Stimulated activated naive CD8-positive, alpha-beta T cell treated with anti-CD3 and anti-CD28 coated beads, Interleukin-15, amount 100 ng/mL, for 72 hours (primary cell): Measurements from ENCODE around the gene YY1.
"Not testable (repeated sequence)": the region's sequence is repeated elsewhere in the genome, so short reads cannot be mapped to it uniquely, and the experiment has no call there.

Experiments
- ATAC-seq: fragments of 150-1000 bp; cut with Tn5 transposase; 2 replicates; pipeline ENCODE4 v1.10.0; 2021; ENCODE audit warnings: mild to moderate bottlenecking, moderate library complexity
- DNase-seq, 2 donors: peaks; one replicate each; pipeline ENCODE4 v3.0.0; 2021 to 2022
- H3K27ac Mint-ChIP-seq, 2 donors: one replicate each; pipeline ENCODE4 v1.8.0; 2022; ENCODE audit warnings: mild to moderate bottlenecking in 2 of 2, mixed read lengths in 2 of 2, moderate library complexity in 2 of 2
- H3K27me3 Mint-ChIP-seq: one replicate; pipeline ENCODE4 v1.8.0; 2022; ENCODE audit warnings: mixed read lengths
- H3K4me1 Mint-ChIP-seq: one replicate; pipeline ENCODE4 v1.8.0; 2022; ENCODE audit warnings: mild to moderate bottlenecking, mixed read lengths
- H3K4me3 Mint-ChIP-seq, 2 donors: one replicate each; pipeline ENCODE4 v1.8.0; 2022; ENCODE audit warnings: mild to moderate bottlenecking in 2 of 2, mixed read lengths in 2 of 2, moderate library complexity in 1 of 2
- H3K9me3 Mint-ChIP-seq, 2 donors: one replicate each; pipeline ENCODE4 v1.8.0; 2022; ENCODE audit warnings: mixed read lengths in 2 of 2

The YY1 gene

GRCh38 chr14:100292776-100293461, 54.0 kb downstream of the YY1 start:
- Mint-ChIP-seq H3K9me3 (no peaks in the 10 kb centered on the region), H3K4me1 (peaks cover 10% of the 10 kb centered on the region), H3K27ac (peak overlapping the region in 1 of 2 donors; percentile 59), H3K27me3 (no peaks in the 10 kb centered on the region), H3K4me3 (no peak overlapping the region)
- ATAC-seq (no peak), DNase-seq (no peak)

GRCh38 chr14:100293497-100294212, 54.7 kb downstream of the YY1 start:
- Mint-ChIP-seq H3K27ac (peak overlapping the region in 1 of 2 donors; percentile 27), H3K4me3 (no peak overlapping the region), H3K9me3 (no peaks in the 10 kb centered on the region), H3K27me3 (no peaks in the 10 kb centered on the region), H3K4me1 (peaks cover 18% of the 10 kb centered on the region)
- no peak for DNase-seq
- ATAC-seq = no peak

- DNase-seq = no peak
- H3K4me1 Mint-ChIP-seq = peaks cover 25% of the 10 kb centered on the region
These were observed 55.4 kb downstream of the YY1 start for GRCh38 chr14:100294213-100294962.

GRCh38 chr14:100294963-100295330, 56.0 kb downstream of the YY1 start:
- H3K27me3 Mint-ChIP-seq = no peaks in the 10 kb centered on the region
- H3K9me3 Mint-ChIP-seq = no peaks in the 10 kb centered on the region
- no peak overlapping the region for H3K4me3 Mint-ChIP-seq
- DNase-seq (no peak), ATAC-seq (no peak)
- peaks cover 29% of the 10 kb centered on the region for H3K4me1 Mint-ChIP-seq
- no peak overlapping the region for H3K27ac Mint-ChIP-seq

More at GRCh38 chr14:100294213-100294962, 55.4 kb downstream of the YY1 start:
- peak overlapping the region in 1 of 2 donors; percentile 27 for H3K27ac Mint-ChIP-seq
- no peaks in the 10 kb centered on the region for H3K9me3 Mint-ChIP-seq
- H3K27me3 Mint-ChIP-seq = no peaks in the 10 kb centered on the region
- ATAC-seq = no peak
- no peak overlapping the region for H3K4me3 Mint-ChIP-seq

GRCh38 chr14:100295376-100296105, 56.6 kb downstream of the YY1 start:
- DNase-seq = no peak
- H3K9me3 Mint-ChIP-seq = no peaks in the 10 kb centered on the region
- no peaks in the 10 kb centered on the region for H3K27me3 Mint-ChIP-seq
- H3K4me1 Mint-ChIP-seq = peaks cover 29% of the 10 kb centered on the region
- ATAC-seq = no peak
- H3K4me3 Mint-ChIP-seq = no peak overlapping the region
- peak overlapping the region in 1 of 2 donors; percentile 78 for H3K27ac Mint-ChIP-seq

- no peak for ATAC-seq
- no peak overlapping the region for H3K4me3 Mint-ChIP-seq
- no peaks in the 10 kb centered on the region for H3K9me3 Mint-ChIP-seq
- DNase-seq = no peak
- peaks cover 29% of the 10 kb centered on the region for H3K4me1 Mint-ChIP-seq
- peak overlapping the region in 1 of 2 donors; percentile 80 for H3K27ac Mint-ChIP-seq
- no peaks in the 10 kb centered on the region for H3K27me3 Mint-ChIP-seq
These were observed 57.2 kb downstream of the YY1 start for GRCh38 chr14:100296106-100296651.

- H3K4me1 Mint-ChIP-seq = peaks cover 29% of the 10 kb centered on the region
These were observed 57.8 kb downstream of the YY1 start for GRCh38 chr14:100296729-100297128.

GRCh38 chr14:100297320-100298300, 58.7 kb downstream of the YY1 start:
- no peak for ATAC-seq
- H3K27me3 Mint-ChIP-seq = no peaks in the 10 kb centered on the region
- H3K4me1 Mint-ChIP-seq = peaks cover 29% of the 10 kb centered on the region
- H3K27ac Mint-ChIP-seq = peak overlapping the region in 1 of 2 donors; percentile 44
- no peaks in the 10 kb centered on the region for H3K9me3 Mint-ChIP-seq
- H3K4me3 Mint-ChIP-seq = no peak overlapping the region
- no peak for DNase-seq

More at GRCh38 chr14:100296729-100297128, 57.8 kb downstream of the YY1 start:
- not testable (repeated sequence) for H3K9me3 Mint-ChIP-seq, DNase-seq, H3K4me3 Mint-ChIP-seq, ATAC-seq, H3K27me3 Mint-ChIP-seq
- H3K27ac Mint-ChIP-seq = peak overlapping the region; percentile 81 to 87

GRCh38 chr14:100298551-100299237, 59.8 kb downstream of the YY1 start:
- no peak for ATAC-seq
- H3K4me3 Mint-ChIP-seq = no peak overlapping the region

GRCh38 chr14:100299238-100299560, 60.3 kb downstream of the YY1 start:
- Mint-ChIP-seq H3K9me3 (no peaks in the 10 kb centered on the region), H3K27ac (no peak overlapping the region), H3K27me3 (no peaks in the 10 kb centered on the region), H3K4me3 (no peak overlapping the region), H3K4me1 (peaks cover 45% of the 10 kb centered on the region)
- no peak for ATAC-seq
- DNase-seq = no peak

More at GRCh38 chr14:100298551-100299237, 59.8 kb downstream of the YY1 start:
- H3K27me3 Mint-ChIP-seq = no peaks in the 10 kb centered on the region
- no peaks in the 10 kb centered on the region for H3K9me3 Mint-ChIP-seq
- H3K27ac Mint-ChIP-seq = no peak overlapping the region
- peaks cover 40% of the 10 kb centered on the region for H3K4me1 Mint-ChIP-seq
- DNase-seq = no peak

- Mint-ChIP-seq H3K9me3 (no peaks in the 10 kb centered on the region), H3K27me3 (peaks cover 7% of the 10 kb centered on the region), H3K4me1 (peaks cover 61% of the 10 kb centered on the region), H3K27ac (no peak overlapping the region), H3K4me3 (no peak overlapping the region)
- no peak for ATAC-seq
- no peak for DNase-seq
These were observed 63.7 kb downstream of the YY1 start for GRCh38 chr14:100302616-100303015.

- Mint-ChIP-seq H3K27me3 (peaks cover 12% of the 10 kb centered on the region), H3K9me3 (no peaks in the 10 kb centered on the region), H3K27ac (no peak overlapping the region), H3K4me1 (peaks cover 60% of the 10 kb centered on the region), H3K4me3 (no peak overlapping the region)
- no peak for ATAC-seq
- DNase-seq = no peak
These were observed 64.2 kb downstream of the YY1 start for GRCh38 chr14:100303179-100303578.

- Mint-ChIP-seq H3K27me3 (peaks cover 19% of the 10 kb centered on the region), H3K4me3 (no peak overlapping the region)
These were observed 65.0 kb downstream of the YY1 start for GRCh38 chr14:100303925-100304324.

More at GRCh38 chr14:100303925-100304324, 65.0 kb downstream of the YY1 start:
- DNase-seq = no peak
- ATAC-seq = no peak
- Mint-ChIP-seq H3K9me3 (no peaks in the 10 kb centered on the region), H3K4me1 (peaks cover 58% of the 10 kb centered on the region), H3K27ac (no peak overlapping the region)
